H1 (cell line): ENCODE data around the gene PLXNA4.

Experiments used
- EP300 ChIP-seq, 2 experiments: IDR thresholded peaks; 1 replicate in 1 of 2; 2 replicates in 1 of 2; pipeline ENCODE4 v1.6.1; 2011 to 2012; ENCODE audit warnings: low read depth in 2 of 2, low read length in 2 of 2, mild to moderate bottlenecking in 2 of 2, borderline replicate concordance in 1 of 2, inconsistent platforms in 1 of 2, moderate library complexity in 1 of 2
- EZH2 ChIP-seq: fragments of 200-600 bp; sonication (generic); IDR thresholded peaks from 2 replicates; pipeline ENCODE4 v1.7.1; 2012; ENCODE audit warnings: low read depth, mild to moderate bottlenecking, moderate library complexity, low read length, inconsistent platforms; ENCODE audit not compliant: severe bottlenecking

- TF ChIP-seq EZH2 (no peak), EP300 (IDR thresholded peaks at IDR 0.05; ENCODE audit: borderline replicate concordance in 1 of 2, low read depth in 2 of 2, low read length in 2 of 2) (no peak)
Observed at GRCh38 chr7:132348341-132348740, 227.9 kb downstream of the PLXNA4 start.
